22Rv1 (cell line): ENCODE data around the gene SLC10A7.

ENCODE experiments used
- CTCF ChIP-seq: fragments of 450-650 bp; IDR thresholded peaks from 2 replicates; pipeline ENCODE4 v1.5.1; 2017; ENCODE audit warnings: mild to moderate bottlenecking
- ZFX ChIP-seq: fragments of 450-650 bp; IDR thresholded peaks from 2 replicates; pipeline ENCODE4 v1.6.1; 2017; ENCODE audit warnings: antibody characterized with exemption, borderline replicate concordance

DNA sequence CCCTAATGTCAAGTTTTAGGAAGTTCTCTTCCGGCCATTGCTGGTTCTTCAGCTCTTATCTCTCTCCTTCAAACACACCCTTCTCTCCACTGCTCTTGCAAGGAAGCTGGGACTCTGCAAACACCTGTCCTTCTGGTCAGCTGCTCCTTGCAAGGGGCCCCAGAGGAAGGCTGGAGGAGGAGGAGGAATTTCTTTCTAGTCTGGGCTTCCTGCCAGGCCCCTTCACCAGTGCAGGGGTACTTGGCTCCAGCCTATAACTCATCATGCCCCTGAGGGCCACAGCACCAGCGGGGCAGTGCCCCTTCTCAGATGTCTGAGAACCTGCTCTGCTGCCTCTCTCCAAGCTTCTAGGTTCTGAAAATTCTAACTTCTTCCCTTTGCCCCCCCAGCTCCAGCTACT is 260.7 kb downstream of the SLC10A7 start:
- TF ChIP-seq CTCF, result no peak
- TF ChIP-seq ZFX, result no peak
